OCI-LY7 (cell line): ENCODE data around the gene MSL3B. TPM values are rescaled to one million over a fixed set of nuclear protein-coding genes. Genes with fewer than 3 reads are reported as not detected.

Source experiments
- BruUV-seq: library from RNA; stranded (reverse); fragments of 400-500 nt; replicated peaks from 2 replicates; lab custom pipeline; 2021; lab: Mats Ljungman, UMichigan
- CTCF ChIA-PET: fragments of 300-600 bp; sonication (Branson Sonifier 250); formaldehyde crosslinking; loops from one replicate; lab custom pipeline; 2022; ENCODE audit warnings: antibody characterized with exemption; ENCODE audit not compliant: unreplicated experiment; lab: Charles Lee
- POLR2A ChIA-PET: fragments of 300-600 bp; sonication (Branson Sonifier 250); formaldehyde crosslinking; loops from one replicate; lab custom pipeline; 2022; ENCODE audit warnings: antibody characterized with exemption; lab: Charles Lee
- DNase-seq: peaks from one replicate; pipeline ENCODE4 v3.0.0-alpha.2; 2015; ENCODE audit warnings: low spot score
- H2AFZ ChIP-seq: fragments of 200-600 bp; sonication (generic), shearing (Covaris generic); 2 replicates; pipeline ENCODE4 v1.6.1; 2014; ENCODE audit warnings: mild to moderate bottlenecking, antibody characterized with exemption, low read length, moderate library complexity
- H3K27ac ChIP-seq: fragments of 200-600 bp; sonication (generic); 2 replicates; pipeline ENCODE4 v1.5.1; 2014; ENCODE audit warnings: mixed run types, low read depth, mild to moderate bottlenecking, moderate library complexity, low read length, inconsistent platforms; ENCODE audit not compliant: poor library complexity, severe bottlenecking
- H3K36me3 ChIP-seq: fragments of 200-600 bp; sonication (generic); 2 replicates; pipeline ENCODE4 v1.6.1; 2014; ENCODE audit warnings: mild to moderate bottlenecking, antibody characterized with exemption, low read length, moderate library complexity, mixed read lengths; ENCODE audit not compliant: insufficient read depth
- H3K4me1 ChIP-seq: fragments of 200-600 bp; sonication (generic); 2 replicates; pipeline ENCODE4 v1.5.1; 2014; ENCODE audit warnings: mild to moderate bottlenecking, low read length; ENCODE audit not compliant: insufficient read depth, poor library complexity, severe bottlenecking
- H3K4me2 ChIP-seq: fragments of 200-600 bp; sonication (generic); 2 replicates; pipeline ENCODE4 v1.6.1; 2014; ENCODE audit warnings: mild to moderate bottlenecking, low read length
- H3K4me3 ChIP-seq: fragments of 200-600 bp; sonication (generic); 2 replicates; pipeline ENCODE4 v1.5.1; 2014; ENCODE audit warnings: mild to moderate bottlenecking, low read depth, low read length; ENCODE audit not compliant: poor library complexity, severe bottlenecking
- H3K79me2 ChIP-seq: fragments of 200-600 bp; sonication (generic); 2 replicates; pipeline ENCODE4 v1.6.1; 2016; ENCODE audit warnings: low read depth, mild to moderate bottlenecking, low read length, moderate library complexity, mixed read lengths; ENCODE audit not compliant: insufficient read depth
- H3K9me2 ChIP-seq: fragments of 200-600 bp; sonication (generic); 2 replicates; pipeline ENCODE4 v1.6.1; 2016; ENCODE audit warnings: mild to moderate bottlenecking, low read length, mixed read lengths; ENCODE audit not compliant: insufficient read depth
- H3K9me3 ChIP-seq: fragments of 200-600 bp; sonication (generic); 2 replicates; pipeline ENCODE4 v1.6.1; 2014; ENCODE audit warnings: mild to moderate bottlenecking, mixed run types, low read length, mixed read lengths
- H4K20me1 ChIP-seq: fragments of 200-600 bp; sonication (generic); 2 replicates; pipeline ENCODE4 v1.6.1; 2014; ENCODE audit warnings: mild to moderate bottlenecking, antibody characterized with exemption, low read length, moderate library complexity, mixed read lengths; ENCODE audit not compliant: insufficient read depth
- CTCF ChIP-seq: fragments of 200-600 bp; sonication (generic); conservative IDR thresholded peaks from 2 replicates; pipeline ENCODE4 v1.5.1; 2014; ENCODE audit warnings: mild to moderate bottlenecking, antibody characterized with exemption, low read length, moderate library complexity, mixed read lengths
- EZH2phosphoT487 ChIP-seq: fragments of 200-600 bp; sonication (generic); IDR thresholded peaks from 2 replicates; pipeline ENCODE4 v1.6.1; 2018; ENCODE audit warnings: low read depth, borderline replicate concordance, mild to moderate bottlenecking, mixed run types, antibody characterized with exemption, low read length, moderate library complexity, mixed read lengths
- intact Hi-C: fragments of 100-400 bp; cut with micrococcal nuclease; formaldehyde crosslinking; loops from one replicate; pipeline ENCODE4 v1.10.0; 2022; ENCODE audit not compliant: unreplicated experiment
- total RNA-seq, 2 experiments: library from RNA; depleted of rRNA in 1 of 2; stranded (reverse); fragments of >200 nt in 1 of 2; shearing (Covaris generic) in 1 of 2; gene quantifications; 2 replicates each; pipeline ENCODE4 v1.2.3, GENCODE V29; 2014 to 2022

MSL3B gene

GRCh38 chr2:233815861-233816260, 52.3 kb downstream of the MSL3B start:
- Histone ChIP-seq H3K4me2 (no peak overlapping the region), H3K4me3 (no peak overlapping the region), H3K27ac (no peak overlapping the region), H4K20me1 (no peaks in the 10 kb centered on the region), H3K36me3 (no peaks in the 10 kb centered on the region), H3K9me3 (no peaks in the 10 kb centered on the region), H3K79me2 (no peaks in the 10 kb centered on the region), H3K4me1 (no peaks in the 10 kb centered on the region), H3K9me2 (no peaks in the 10 kb centered on the region), H2AFZ (no peak overlapping the region)
- POLR2A ChIA-PET: interaction anchor here (0.7 kb wide), 1 partner anchor 1217 kb away, joined by 3 read pairs; no protein-coding TSS in a partner anchor
- CTCF ChIA-PET: no interaction called here
- intact Hi-C loops: no loop called here
- BruUV-seq: no TSS peak
- TF ChIP-seq EZH2phosphoT487 (no peak), CTCF (no peak)
- no peak for DNase-seq

Other genes starting within 250 kb of the MSL3B start
- not detected in 2 replicates for gene UGT1A10, start 231.9 kb downstream of the MSL3B start, total RNA-seq (2014; rRNA removed; shearing (Covaris generic))
- not detected in 2 replicates for gene UGT1A10, start 231.9 kb downstream of the MSL3B start, total RNA-seq (2022)
- gene UGT1A9, start 196.5 kb downstream of the MSL3B start, total RNA-seq (2014; rRNA removed; shearing (Covaris generic)): not detected in 2 replicates
- not detected in 2 replicates for gene UGT1A9, start 196.5 kb downstream of the MSL3B start, total RNA-seq (2022)
- not detected in 2 replicates for gene UGT1A7, start 186.5 kb downstream of the MSL3B start, total RNA-seq (2014; rRNA removed; shearing (Covaris generic))
- gene UGT1A7, start 186.5 kb downstream of the MSL3B start, total RNA-seq (2022): not detected in 2 replicates
- not detected in 2 replicates for gene UGT1A6, start 175.5 kb downstream of the MSL3B start, total RNA-seq (2014; rRNA removed; shearing (Covaris generic))
- gene UGT1A6, start 175.5 kb downstream of the MSL3B start, total RNA-seq (2022): not detected in 2 replicates
- gene UGT1A5, start 155.5 kb downstream of the MSL3B start, total RNA-seq (2014; rRNA removed; shearing (Covaris generic)): not detected in 2 replicates
- gene UGT1A5, start 155.5 kb downstream of the MSL3B start, total RNA-seq (2022): not detected in 2 replicates
- not detected in 2 replicates for gene UGT1A4, start 149.7 kb downstream of the MSL3B start, total RNA-seq (2014; rRNA removed; shearing (Covaris generic))
- gene UGT1A4, start 149.7 kb downstream of the MSL3B start, total RNA-seq (2022): not detected in 2 replicates
- gene UGT1A3, start 139.3 kb downstream of the MSL3B start, total RNA-seq (2014; rRNA removed; shearing (Covaris generic)): not detected in 2 replicates
- gene UGT1A3, start 139.3 kb downstream of the MSL3B start, total RNA-seq (2022): not detected in 2 replicates
- gene UGT1A1, start 108.1 kb downstream of the MSL3B start, total RNA-seq (2014; rRNA removed; shearing (Covaris generic)): not detected in 2 replicates
- not detected in 2 replicates for gene UGT1A1, start 108.1 kb downstream of the MSL3B start, total RNA-seq (2022)
- not detected in 2 replicates for gene MROH2A, start 90.1 kb downstream of the MSL3B start, total RNA-seq (2014; rRNA removed; shearing (Covaris generic))
- gene MROH2A, start 90.1 kb downstream of the MSL3B start, total RNA-seq (2022): not detected in 2 replicates
- gene HJURP, start 13.9 kb downstream of the MSL3B start, total RNA-seq (2014; rRNA removed; shearing (Covaris generic)): 79.9 and 94.3 TPM in 2 replicates
- gene HJURP, start 13.9 kb downstream of the MSL3B start, total RNA-seq (2022): 122 and 135 TPM in 2 replicates
- not detected in 2 replicates for gene TRPM8, start 49.0 kb upstream of the MSL3B start, total RNA-seq (2014; rRNA removed; shearing (Covaris generic))
- not detected in 2 replicates for gene TRPM8, start 49.0 kb upstream of the MSL3B start, total RNA-seq (2022)
- gene SPP2, start 182.3 kb upstream of the MSL3B start, total RNA-seq (2014; rRNA removed; shearing (Covaris generic)): not detected in 2 replicates
- gene SPP2, start 182.3 kb upstream of the MSL3B start, total RNA-seq (2022): not detected in 2 replicates